Stimulated activated memory B cell treated with anti-CD40 and anti-IgM and Interleukin-4, amounts not matched to agents 10 μg/mL and 1 μg/mL and 100 μg/mL, for 72 hours (primary cell): ENCODE measurements around the gene PDE4B.

Experiments used
- ATAC-seq: fragments of 150-1000 bp; cut with Tn5 transposase; 2 replicates; pipeline ENCODE4 v1.10.0; 2021
- H3K27ac Mint-ChIP-seq: one replicate; pipeline ENCODE4 v1.8.0; 2022; ENCODE audit warnings: mild to moderate bottlenecking, mixed read lengths
- H3K27me3 Mint-ChIP-seq: one replicate; pipeline ENCODE4 v1.8.0; 2022; ENCODE audit warnings: mixed read lengths
- H3K36me3 Mint-ChIP-seq: one replicate; pipeline ENCODE4 v1.8.0; 2022; ENCODE audit warnings: mixed read lengths
- H3K4me1 Mint-ChIP-seq: one replicate; pipeline ENCODE4 v1.8.0; 2022; ENCODE audit warnings: mixed read lengths
- H3K4me3 Mint-ChIP-seq: one replicate; pipeline ENCODE4 v1.8.0; 2022; ENCODE audit warnings: mild to moderate bottlenecking, moderate library complexity, mixed read lengths
- H3K9me3 Mint-ChIP-seq: one replicate; pipeline ENCODE4 v1.8.0; 2022; ENCODE audit warnings: mixed read lengths

The PDE4B gene

DNA sequence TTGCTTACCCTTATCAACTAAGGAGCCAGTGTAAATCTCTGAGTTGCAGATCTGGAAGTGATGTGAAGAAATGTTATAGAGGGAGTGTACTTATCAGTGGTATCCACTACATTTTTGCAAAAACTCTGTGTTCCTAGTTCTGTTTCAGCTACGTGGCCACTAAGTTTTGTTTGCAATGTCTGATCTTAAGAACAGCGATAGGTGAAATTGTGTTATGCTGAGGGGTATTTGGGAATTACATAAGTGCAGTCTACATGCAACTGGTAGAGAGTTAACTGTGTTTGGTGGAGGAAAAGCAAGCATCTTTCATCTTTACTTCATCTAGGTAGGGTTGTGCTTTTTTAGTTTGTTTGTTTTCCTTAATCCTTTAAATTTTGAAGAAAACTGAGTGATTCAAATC is 542.4 kb downstream of the PDE4B start:
- peak overlapping the region; percentile 98 for H3K27ac Mint-ChIP-seq
- peak overlapping the region; percentile 98 for H3K4me3 Mint-ChIP-seq
- H3K9me3 Mint-ChIP-seq = no peaks in the 10 kb centered on the region
- H3K27me3 Mint-ChIP-seq = no peaks in the 10 kb centered on the region
- H3K4me1 Mint-ChIP-seq = peaks cover 44% of the 10 kb centered on the region
- no peak for ATAC-seq
- H3K36me3 Mint-ChIP-seq = peaks cover 38% of the 10 kb centered on the region

- Mint-ChIP-seq H3K27ac (peak overlapping the region; percentile 98), H3K4me1 (peaks cover 38% of the 10 kb centered on the region), H3K4me3 (peak overlapping the region; percentile 98), H3K27me3 (no peaks in the 10 kb centered on the region), H3K36me3 (peaks cover 38% of the 10 kb centered on the region), H3K9me3 (no peaks in the 10 kb centered on the region)
- peak; percentile 94 for ATAC-seq
Measured at GRCh38 chr1:66335859-66336640, 543.4 kb downstream of the PDE4B start.

GRCh38 chr1:66336641-66336990 is 543.9 kb downstream of the PDE4B start:
- H3K36me3 Mint-ChIP-seq = peaks cover 39% of the 10 kb centered on the region
- peak overlapping the region; percentile 98 for H3K27ac Mint-ChIP-seq
- peak; percentile 11 for ATAC-seq
- H3K4me1 Mint-ChIP-seq = peaks cover 44% of the 10 kb centered on the region
- no peaks in the 10 kb centered on the region for H3K9me3 Mint-ChIP-seq
- peak overlapping the region; percentile 98 for H3K4me3 Mint-ChIP-seq
- H3K27me3 Mint-ChIP-seq = no peaks in the 10 kb centered on the region

GRCh38 chr1:66337249-66337648 is 544.6 kb downstream of the PDE4B start:
- ATAC-seq = no peak
- Mint-ChIP-seq H3K27me3 (no peaks in the 10 kb centered on the region), H3K4me1 (peaks cover 47% of the 10 kb centered on the region), H3K4me3 (peak overlapping the region; percentile 98), H3K9me3 (no peaks in the 10 kb centered on the region), H3K27ac (peak overlapping the region; percentile 98), H3K36me3 (peaks cover 42% of the 10 kb centered on the region)

GRCh38 chr1:66339944-66340343 is 547.2 kb downstream of the PDE4B start:
- Mint-ChIP-seq H3K27me3 (no peaks in the 10 kb centered on the region), H3K9me3 (no peaks in the 10 kb centered on the region), H3K36me3 (peaks cover 30% of the 10 kb centered on the region), H3K4me3 (peak overlapping the region; percentile 65), H3K27ac (peak overlapping the region; percentile 89), H3K4me1 (peaks cover 65% of the 10 kb centered on the region)
- no peak for ATAC-seq

DNA sequence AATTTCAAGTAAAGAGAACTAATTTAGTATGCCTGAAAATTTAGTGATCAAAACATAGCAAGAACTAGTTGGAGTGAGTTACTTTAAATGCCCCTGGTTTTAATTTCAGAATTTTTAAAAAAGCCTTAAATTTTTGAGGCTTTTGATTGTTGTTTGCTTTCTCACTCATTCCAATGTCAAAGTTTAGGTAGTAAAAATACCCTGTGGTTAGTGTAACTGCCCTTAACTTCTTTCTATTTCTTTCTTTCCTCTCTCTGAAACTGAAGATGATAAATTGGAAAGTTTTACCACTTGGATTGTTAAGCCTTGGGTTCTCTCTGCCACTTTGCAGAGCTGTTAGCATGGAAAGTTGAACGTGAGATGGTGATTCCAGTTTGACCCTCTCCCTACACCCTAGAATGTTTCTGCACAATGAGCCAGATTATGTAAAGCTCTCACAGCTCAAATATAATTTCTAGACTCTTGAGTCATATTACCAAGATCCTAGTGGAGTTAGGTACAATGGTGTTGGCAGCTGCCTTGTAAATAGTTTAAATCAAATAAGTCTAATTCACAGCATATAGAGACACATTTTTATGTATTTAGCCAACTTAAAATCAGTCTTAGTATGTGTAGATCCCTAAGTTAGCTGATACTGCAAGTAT is 548.9 kb downstream of the PDE4B start:
- peaks cover 30% of the 10 kb centered on the region for H3K36me3 Mint-ChIP-seq
- H3K27me3 Mint-ChIP-seq = no peaks in the 10 kb centered on the region
- H3K9me3 Mint-ChIP-seq = no peaks in the 10 kb centered on the region
- ATAC-seq = no peak
- H3K27ac Mint-ChIP-seq = peak overlapping the region; percentile 89
- peaks cover 69% of the 10 kb centered on the region for H3K4me1 Mint-ChIP-seq
- peak overlapping the region; percentile 70 for H3K4me3 Mint-ChIP-seq

- Mint-ChIP-seq H3K4me3 (peak overlapping the region; percentile 83), H3K27ac (peak overlapping the region; percentile 89), H3K9me3 (no peaks in the 10 kb centered on the region), H3K4me1 (peaks cover 65% of the 10 kb centered on the region), H3K27me3 (no peaks in the 10 kb centered on the region), H3K36me3 (peaks cover 27% of the 10 kb centered on the region)
- peak; percentile 83 for ATAC-seq
Measured at GRCh38 chr1:66342707-66343106, 550.0 kb downstream of the PDE4B start.

- Mint-ChIP-seq H3K4me1 (peaks cover 67% of the 10 kb centered on the region), H3K27ac (peak overlapping the region; percentile 89), H3K9me3 (no peaks in the 10 kb centered on the region), H3K36me3 (peaks cover 24% of the 10 kb centered on the region), H3K27me3 (no peaks in the 10 kb centered on the region), H3K4me3 (peak overlapping the region; percentile 83)
- ATAC-seq = no peak
Measured at GRCh38 chr1:66343569-66344325, 551.1 kb downstream of the PDE4B start.

DNA sequence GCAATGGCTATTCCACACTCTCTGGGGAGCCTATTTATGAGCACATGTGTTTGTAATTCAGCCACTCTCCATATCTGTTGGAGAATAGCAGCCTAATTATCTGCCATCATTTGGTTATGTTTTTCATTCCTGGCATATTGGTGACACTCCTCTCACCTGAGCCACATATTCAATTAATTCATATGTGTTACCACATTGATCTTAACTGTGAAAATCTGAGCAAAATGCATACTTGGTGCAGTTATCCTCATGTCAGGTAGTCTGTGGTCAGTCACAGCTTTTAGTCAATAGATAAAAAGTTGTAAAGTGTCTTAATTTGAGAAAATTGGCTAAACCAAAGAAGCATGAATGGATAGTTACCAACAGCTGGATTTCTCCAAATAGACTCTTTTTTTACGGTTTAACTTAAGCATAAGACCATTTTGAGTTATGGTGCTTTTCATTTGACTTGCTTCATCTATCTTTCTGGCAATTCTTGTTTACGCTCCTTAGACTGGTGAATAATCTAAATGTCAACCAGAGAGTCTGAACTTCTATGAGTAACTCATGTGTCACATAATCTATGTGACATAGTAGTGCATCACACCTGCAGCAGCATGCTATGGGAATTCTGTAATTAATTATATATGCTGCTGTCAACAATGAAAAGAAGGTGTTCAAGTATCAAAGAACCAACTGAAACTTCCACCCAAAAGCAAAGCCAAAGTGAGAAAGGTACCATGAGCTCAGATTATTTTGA is 553.5 kb downstream of the PDE4B start:
- H3K9me3 Mint-ChIP-seq = no peaks in the 10 kb centered on the region
- H3K36me3 Mint-ChIP-seq = peaks cover 25% of the 10 kb centered on the region
- H3K4me1 Mint-ChIP-seq = peaks cover 78% of the 10 kb centered on the region
- H3K27me3 Mint-ChIP-seq = no peaks in the 10 kb centered on the region
- peak overlapping the region; percentile 30 for H3K4me3 Mint-ChIP-seq
- peak overlapping the region; percentile 98 for H3K27ac Mint-ChIP-seq
- no peak for ATAC-seq

- Mint-ChIP-seq H3K4me1 (peaks cover 78% of the 10 kb centered on the region), H3K27ac (peak overlapping the region; percentile 98), H3K36me3 (peaks cover 27% of the 10 kb centered on the region), H3K9me3 (no peaks in the 10 kb centered on the region), H3K4me3 (peak overlapping the region; percentile 30), H3K27me3 (no peaks in the 10 kb centered on the region)
- ATAC-seq = no peak
Measured at GRCh38 chr1:66346873-66347272, 554.2 kb downstream of the PDE4B start.

DNA sequence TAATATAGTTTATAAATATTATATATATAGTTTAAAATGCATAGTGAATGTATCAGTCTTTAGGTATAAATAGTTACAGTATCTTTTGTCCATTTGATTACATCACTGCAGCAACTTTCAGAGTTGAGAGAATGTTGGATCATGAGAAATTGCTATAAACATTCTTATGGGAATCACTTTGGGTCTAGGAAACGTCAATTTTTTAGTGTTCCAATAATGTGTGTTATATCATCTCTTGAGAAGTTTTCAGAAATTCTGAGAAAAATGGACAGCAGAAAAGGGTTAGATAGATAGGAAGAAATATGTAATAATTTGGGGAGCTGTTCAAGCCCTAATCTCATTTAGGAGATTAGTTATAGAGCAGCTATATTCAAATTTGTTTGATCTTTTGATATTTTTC is 556.1 kb downstream of the PDE4B start:
- no peak for ATAC-seq
- H3K27me3 Mint-ChIP-seq = no peaks in the 10 kb centered on the region
- peaks cover 39% of the 10 kb centered on the region for H3K36me3 Mint-ChIP-seq
- H3K4me1 Mint-ChIP-seq = peaks cover 84% of the 10 kb centered on the region
- peak overlapping the region; percentile 98 for H3K27ac Mint-ChIP-seq
- H3K4me3 Mint-ChIP-seq = no peak overlapping the region
- H3K9me3 Mint-ChIP-seq = peaks cover 3% of the 10 kb centered on the region

DNA sequence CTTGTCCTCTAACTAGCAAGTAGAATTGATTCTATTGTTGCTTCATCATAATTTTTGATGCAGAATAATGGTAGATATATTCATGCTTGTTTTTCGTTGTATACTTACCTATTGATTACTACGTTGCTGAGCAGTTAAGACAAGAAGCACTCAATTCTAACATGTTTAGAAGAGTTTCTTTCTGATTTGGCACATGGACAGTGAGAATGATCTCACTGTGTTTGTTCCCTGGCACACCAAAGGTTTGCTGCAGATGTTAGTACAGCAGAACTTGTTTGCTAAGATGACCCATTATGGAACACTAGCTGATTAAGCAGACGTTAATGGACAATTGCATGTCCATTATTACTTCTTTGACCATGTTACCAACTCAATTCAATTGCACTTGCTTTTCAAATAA is 556.5 kb downstream of the PDE4B start:
- Mint-ChIP-seq H3K4me3 (peak overlapping the region; percentile 73), H3K36me3 (peaks cover 39% of the 10 kb centered on the region), H3K4me1 (peaks cover 84% of the 10 kb centered on the region), H3K27ac (peak overlapping the region; percentile 98), H3K27me3 (no peaks in the 10 kb centered on the region), H3K9me3 (peaks cover 3% of the 10 kb centered on the region)
- ATAC-seq = no peak

DNA sequence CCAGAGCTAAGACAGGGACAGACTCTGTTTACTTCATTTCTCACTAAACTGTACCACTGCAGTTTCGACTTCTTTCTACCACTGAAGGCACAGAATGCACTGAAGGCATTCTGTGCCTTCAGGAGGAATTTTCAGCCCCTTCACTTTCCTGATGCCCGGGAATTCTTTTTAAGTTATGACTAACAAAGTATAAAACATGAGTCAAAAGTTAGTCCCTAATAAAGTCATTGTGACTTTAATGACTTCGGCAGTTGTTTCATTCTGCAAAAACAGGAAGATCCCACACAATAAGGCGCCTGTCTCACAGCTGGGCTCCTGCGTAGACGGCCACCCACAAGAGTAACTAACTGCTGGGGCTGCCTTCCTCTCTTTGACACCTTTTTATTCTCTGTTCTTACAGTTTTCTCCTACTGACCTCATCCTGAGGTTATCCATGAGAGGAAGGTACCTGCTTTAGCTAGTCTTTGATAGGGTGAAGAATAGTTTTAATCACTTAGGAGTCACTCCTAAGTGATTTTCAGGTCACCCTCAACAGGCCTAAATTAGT is 557.4 kb downstream of the PDE4B start:
- Mint-ChIP-seq H3K27me3 (no peaks in the 10 kb centered on the region), H3K27ac (peak overlapping the region; percentile 98), H3K4me1 (peaks cover 81% of the 10 kb centered on the region), H3K9me3 (peaks cover 3% of the 10 kb centered on the region), H3K36me3 (peaks cover 34% of the 10 kb centered on the region), H3K4me3 (peak overlapping the region; percentile 73)
- peak; percentile 92 for ATAC-seq

DNA sequence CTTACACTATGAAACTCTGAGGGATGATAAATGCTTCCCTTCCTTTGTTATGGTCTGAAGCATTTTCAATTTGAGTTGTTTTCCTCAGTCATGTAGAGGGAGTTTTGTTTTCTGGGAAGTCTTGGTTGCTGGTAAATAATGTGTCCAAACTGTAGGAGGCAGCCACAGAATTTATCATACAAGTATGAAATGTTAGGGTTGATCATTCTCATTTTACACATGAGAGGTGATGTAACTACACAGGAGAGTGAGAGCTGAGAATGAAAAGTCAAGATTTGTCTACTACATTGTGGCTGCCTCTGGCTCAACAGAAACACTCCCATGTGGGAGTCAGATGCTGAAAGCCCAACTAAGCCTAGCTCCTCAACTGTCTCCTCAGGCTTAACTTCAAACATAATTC is 558.8 kb downstream of the PDE4B start:
- H3K36me3 Mint-ChIP-seq = peaks cover 42% of the 10 kb centered on the region
- H3K4me1 Mint-ChIP-seq = peaks cover 78% of the 10 kb centered on the region

More for the DNA sequence above, 558.8 kb downstream of the PDE4B start:
- peaks cover 3% of the 10 kb centered on the region for H3K9me3 Mint-ChIP-seq
- peak overlapping the region; percentile 46 for H3K4me3 Mint-ChIP-seq
- H3K27ac Mint-ChIP-seq = peak overlapping the region; percentile 98
- no peak for ATAC-seq
- no peaks in the 10 kb centered on the region for H3K27me3 Mint-ChIP-seq
